Measurements from ENCODE around the gene SLC25A51. TPM values are rescaled to one million over a fixed set of nuclear protein-coding genes. Genes with fewer than 3 reads are reported as not detected.

Gene SLC25A51
- polyA plus RNA-seq, 1 donor from 2014 or later, result 26.8 TPM

DNA sequence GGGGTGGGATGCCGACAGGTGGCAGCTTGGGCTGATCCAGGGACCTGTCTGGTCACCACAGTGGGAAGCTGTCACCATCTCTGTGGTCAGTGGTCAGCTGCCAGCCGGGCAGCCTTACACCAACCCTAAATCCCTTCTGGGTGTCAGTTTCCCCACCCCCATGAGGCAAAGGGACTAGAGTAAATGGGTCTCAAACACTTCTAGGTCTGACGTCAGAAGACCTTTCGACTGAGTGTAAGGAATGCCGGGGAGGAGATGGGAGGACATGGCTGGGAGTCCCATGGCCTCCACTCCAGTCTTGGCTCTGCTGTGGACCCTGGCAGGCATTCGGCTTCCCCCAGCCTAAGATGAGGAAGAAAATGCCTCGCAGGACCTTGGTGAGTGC lies 40.3 kb upstream of the SLC25A51 start:
- Histone ChIP-seq H4K20me1 (ENCODE audit: insufficient read depth) (no peaks in the 10 kb centered on the region), H3K79me2 (replicated peaks; ENCODE audit: insufficient read depth, low read length) (no peaks in the 10 kb centered on the region), H3K4me3 (ENCODE audit: low read length) (no peak overlapping the region), H3K9me3 (ENCODE audit: low read length) (no peaks in the 10 kb centered on the region), H3F3A (ENCODE audit: insufficient read depth, low read length, poor library complexity, severe bottlenecking) (no peaks in the 10 kb centered on the region), H3K9ac (ENCODE audit: low read length) (no peak overlapping the region), H3K9me2 (ENCODE audit: insufficient read depth, low read length) (no peaks in the 10 kb centered on the region), H2AFZ (ENCODE audit: low read depth, low read length) (no peak overlapping the region), H3K27ac (ENCODE audit: low read length) (no peak overlapping the region), H3K4me2 (ENCODE audit: low read length) (no peak overlapping the region), H3K36me3 (ENCODE audit: insufficient read depth, low read length) (no peaks in the 10 kb centered on the region), H3K27me3 (ENCODE audit: insufficient read depth, low read depth, low read length) (no peaks in the 10 kb centered on the region)
- TF ChIP-seq POLR2AphosphoS5 (IDR thresholded peaks at IDR 0.05) (no peak), EP300 (conservative IDR thresholded peaks at IDR 0.05; ENCODE audit: poor library complexity, severe bottlenecking) (no peak), TAF1 (IDR thresholded peaks at IDR 0.05; ENCODE audit: low read depth) (no peak)
- TF ChIP-seq, protein P1, sequence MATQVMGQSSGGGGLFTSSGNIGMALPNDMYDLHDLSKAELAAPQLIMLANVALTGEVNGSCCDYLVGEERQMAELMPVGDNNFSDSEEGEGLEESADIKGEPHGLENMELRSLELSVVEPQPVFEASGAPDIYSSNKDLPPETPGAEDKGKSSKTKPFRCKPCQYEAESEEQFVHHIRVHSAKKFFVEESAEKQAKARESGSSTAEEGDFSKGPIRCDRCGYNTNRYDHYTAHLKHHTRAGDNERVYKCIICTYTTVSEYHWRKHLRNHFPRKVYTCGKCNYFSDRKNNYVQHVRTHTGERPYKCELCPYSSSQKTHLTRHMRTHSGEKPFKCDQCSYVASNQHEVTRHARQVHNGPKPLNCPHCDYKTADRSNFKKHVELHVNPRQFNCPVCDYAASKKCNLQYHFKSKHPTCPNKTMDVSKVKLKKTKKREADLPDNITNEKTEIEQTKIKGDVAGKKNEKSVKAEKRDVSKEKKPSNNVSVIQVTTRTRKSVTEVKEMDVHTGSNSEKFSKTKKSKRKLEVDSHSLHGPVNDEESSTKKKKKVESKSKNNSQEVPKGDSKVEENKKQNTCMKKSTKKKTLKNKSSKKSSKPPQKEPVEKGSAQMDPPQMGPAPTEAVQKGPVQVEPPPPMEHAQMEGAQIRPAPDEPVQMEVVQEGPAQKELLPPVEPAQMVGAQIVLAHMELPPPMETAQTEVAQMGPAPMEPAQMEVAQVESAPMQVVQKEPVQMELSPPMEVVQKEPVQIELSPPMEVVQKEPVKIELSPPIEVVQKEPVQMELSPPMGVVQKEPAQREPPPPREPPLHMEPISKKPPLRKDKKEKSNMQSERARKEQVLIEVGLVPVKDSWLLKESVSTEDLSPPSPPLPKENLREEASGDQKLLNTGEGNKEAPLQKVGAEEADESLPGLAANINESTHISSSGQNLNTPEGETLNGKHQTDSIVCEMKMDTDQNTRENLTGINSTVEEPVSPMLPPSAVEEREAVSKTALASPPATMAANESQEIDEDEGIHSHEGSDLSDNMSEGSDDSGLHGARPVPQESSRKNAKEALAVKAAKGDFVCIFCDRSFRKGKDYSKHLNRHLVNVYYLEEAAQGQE (IDR thresholded peaks at IDR 0.05; ENCODE audit: borderline replicate concordance), result no peak
- TF ChIP-seq, protein P2, sequence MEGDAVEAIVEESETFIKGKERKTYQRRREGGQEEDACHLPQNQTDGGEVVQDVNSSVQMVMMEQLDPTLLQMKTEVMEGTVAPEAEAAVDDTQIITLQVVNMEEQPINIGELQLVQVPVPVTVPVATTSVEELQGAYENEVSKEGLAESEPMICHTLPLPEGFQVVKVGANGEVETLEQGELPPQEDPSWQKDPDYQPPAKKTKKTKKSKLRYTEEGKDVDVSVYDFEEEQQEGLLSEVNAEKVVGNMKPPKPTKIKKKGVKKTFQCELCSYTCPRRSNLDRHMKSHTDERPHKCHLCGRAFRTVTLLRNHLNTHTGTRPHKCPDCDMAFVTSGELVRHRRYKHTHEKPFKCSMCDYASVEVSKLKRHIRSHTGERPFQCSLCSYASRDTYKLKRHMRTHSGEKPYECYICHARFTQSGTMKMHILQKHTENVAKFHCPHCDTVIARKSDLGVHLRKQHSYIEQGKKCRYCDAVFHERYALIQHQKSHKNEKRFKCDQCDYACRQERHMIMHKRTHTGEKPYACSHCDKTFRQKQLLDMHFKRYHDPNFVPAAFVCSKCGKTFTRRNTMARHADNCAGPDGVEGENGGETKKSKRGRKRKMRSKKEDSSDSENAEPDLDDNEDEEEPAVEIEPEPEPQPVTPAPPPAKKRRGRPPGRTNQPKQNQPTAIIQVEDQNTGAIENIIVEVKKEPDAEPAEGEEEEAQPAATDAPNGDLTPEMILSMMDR (IDR thresholded peaks at IDR 0.05; ENCODE audit: poor library complexity, severe bottlenecking), result no peak

DNA sequence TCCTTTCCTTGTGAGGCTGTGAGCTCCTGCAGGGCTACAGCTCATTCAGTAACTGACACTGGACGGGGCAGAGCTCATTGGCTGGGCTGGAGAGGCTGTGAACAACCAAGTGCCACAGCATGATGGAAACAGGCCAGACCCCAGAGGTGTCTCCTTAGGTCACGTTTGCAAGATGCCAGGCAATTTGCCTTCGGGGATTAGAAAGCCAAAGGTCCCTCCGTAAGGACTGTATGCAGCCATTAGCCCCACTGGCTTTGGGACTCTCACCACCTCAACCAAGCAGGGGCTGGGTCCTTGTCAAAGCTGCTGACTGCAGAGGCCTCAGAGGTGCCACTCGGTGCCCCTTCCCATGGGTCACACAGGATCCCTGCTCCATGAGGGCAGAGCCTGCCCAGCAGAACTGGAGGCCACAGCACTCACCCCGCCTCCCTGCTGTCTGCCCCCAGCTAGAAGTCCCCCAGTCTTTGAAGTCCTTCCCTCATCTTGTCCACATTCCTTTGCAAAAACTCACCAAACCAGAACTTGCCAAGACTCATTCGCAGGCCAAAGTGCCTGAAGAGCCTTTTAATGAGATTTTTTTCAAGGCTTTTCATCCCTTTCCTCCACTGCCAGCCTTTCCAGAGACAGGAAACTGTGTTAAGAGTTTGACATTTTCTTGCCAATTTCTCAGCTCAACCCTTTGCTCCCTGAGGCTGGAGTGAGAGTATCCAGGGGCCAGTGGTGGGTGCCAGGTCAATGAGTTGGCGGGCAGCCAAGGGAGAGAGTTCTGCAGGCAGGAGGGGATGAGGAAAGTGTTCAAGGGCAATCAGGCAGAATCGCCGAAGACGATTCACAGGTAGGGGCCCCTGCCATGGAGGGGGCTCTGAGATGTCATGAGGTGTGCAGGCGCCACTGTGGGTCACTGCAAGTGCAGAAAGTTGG lies 39.7 kb upstream of the SLC25A51 start:
- H3K27me3 ChIP-seq (ENCODE audit: insufficient read depth, low read depth, low read length), result no peaks in the 10 kb centered on the region
- no peaks in the 10 kb centered on the region for H3K9me2 ChIP-seq (ENCODE audit: insufficient read depth, low read length)
- no peaks in the 10 kb centered on the region for H3K9me3 ChIP-seq (ENCODE audit: low read length)
- no peak overlapping the region for H3K4me2 ChIP-seq (ENCODE audit: low read length)
- H3K36me3 ChIP-seq (ENCODE audit: insufficient read depth, low read length), result no peaks in the 10 kb centered on the region
- H4K20me1 ChIP-seq (ENCODE audit: insufficient read depth), result no peaks in the 10 kb centered on the region
- TF ChIP-seq, protein P1 (IDR thresholded peaks at IDR 0.05; ENCODE audit: borderline replicate concordance), result no peak
- TF ChIP-seq EP300 (conservative IDR thresholded peaks at IDR 0.05; ENCODE audit: poor library complexity, severe bottlenecking), result no peak
- no peak for TF ChIP-seq SMC3 (conservative IDR thresholded peaks at IDR 0.05; ENCODE audit: poor library complexity)
- no peak for TF ChIP-seq EZH2 (IDR thresholded peaks at IDR 0.05; ENCODE audit: borderline replicate concordance, insufficient read depth, low read length, poor library complexity, severe bottlenecking)
- TF ChIP-seq, protein P2 (IDR thresholded peaks at IDR 0.05; ENCODE audit: poor library complexity, severe bottlenecking), result no peak
- TF ChIP-seq TAF1 (IDR thresholded peaks at IDR 0.05; ENCODE audit: low read depth), result no peak
- H3F3A ChIP-seq (ENCODE audit: insufficient read depth, low read length, poor library complexity, severe bottlenecking), result no peaks in the 10 kb centered on the region
- no peaks in the 10 kb centered on the region for H3K79me2 ChIP-seq (replicated peaks; ENCODE audit: insufficient read depth, low read length)
- H3K9ac ChIP-seq (ENCODE audit: low read length), result no peak overlapping the region
- H3K27ac ChIP-seq (ENCODE audit: low read length), result no peak overlapping the region
- H3K4me3 ChIP-seq (ENCODE audit: low read length), result no peak overlapping the region
- H2AFZ ChIP-seq (ENCODE audit: low read depth, low read length), result no peak overlapping the region
